ENCODE data around the gene SIN3B. TPM values are rescaled to one million over a fixed set of nuclear protein-coding genes. Genes with fewer than 3 reads are reported as not detected.
A peak's percentile ranks its signal among the peaks of the same experiment; 100 is the strongest.

SIN3B gene
- total and polyA plus RNA-seq, 9 of the 15 experiments (the other 6 are each of a cell fraction or from before 2014, with no cell fraction given) = 0.51 to 34.2 (median 14.3) TPM

DNA sequence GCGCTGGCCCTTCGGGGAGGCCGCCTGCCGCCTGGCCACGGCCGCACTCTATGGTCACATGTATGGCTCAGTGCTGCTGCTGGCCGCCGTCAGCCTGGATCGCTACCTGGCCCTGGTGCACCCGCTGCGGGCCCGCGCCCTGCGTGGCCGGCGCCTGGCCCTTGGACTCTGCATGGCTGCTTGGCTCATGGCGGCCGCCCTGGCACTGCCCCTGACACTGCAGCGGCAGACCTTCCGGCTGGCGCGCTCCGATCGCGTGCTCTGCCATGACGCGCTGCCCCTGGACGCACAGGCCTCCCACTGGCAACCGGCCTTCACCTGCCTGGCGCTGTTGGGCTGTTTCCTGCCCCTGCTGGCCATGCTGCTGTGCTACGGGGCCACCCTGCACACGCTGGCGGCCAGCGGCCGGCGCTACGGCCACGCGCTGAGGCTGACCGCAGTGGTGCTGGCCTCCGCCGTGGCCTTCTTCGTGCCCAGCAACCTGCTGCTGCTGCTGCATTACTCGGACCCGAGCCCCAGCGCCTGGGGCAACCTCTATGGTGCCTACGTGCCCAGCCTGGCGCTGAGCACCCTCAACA is 60.8 kb downstream of the SIN3B start (continued):
- no peak for TF ChIP-seq CTCFL (IDR thresholded peaks at IDR 0.05; ENCODE audit: borderline replicate concordance, insufficient read depth, low read depth, low read length, poor library complexity, severe bottlenecking)
- no peak for TF ChIP-seq CBX2 (IDR thresholded peaks at IDR 0.05; ENCODE audit: insufficient read depth, low read length, poor library complexity, severe bottlenecking)
- peak; percentile 63 for TF ChIP-seq RBBP5 (IDR thresholded peaks at IDR 0.05; ENCODE audit: borderline replicate concordance, insufficient read depth, low read length, poor library complexity, severe bottlenecking)
- TF ChIP-seq BDP1 (IDR thresholded peaks at IDR 0.05; ENCODE audit: insufficient read depth, insufficient read length) = no peak
- no peak for TF ChIP-seq CHD4 (IDR thresholded peaks at IDR 0.05; ENCODE audit: insufficient read depth, insufficient replicate concordance, low read depth, low read length, poor library complexity, severe bottlenecking)
- TF ChIP-seq ZSCAN29 (IDR thresholded peaks at IDR 0.05) = no peak
- no peak for TF ChIP-seq NUFIP1 (IDR thresholded peaks at IDR 0.05; ENCODE audit: partially characterized antibody)
- no peak for TF ChIP-seq TCFL5 (CRISPR knock-in tag; conservative IDR thresholded peaks at IDR 0.05)
- TF ChIP-seq BMI1 (IDR thresholded peaks at IDR 0.05; ENCODE audit: low read length) = no peak
- TF ChIP-seq STAT5A (IDR thresholded peaks at IDR 0.05; ENCODE audit: borderline replicate concordance, low read length) = no peak
- TF ChIP-seq, protein P1, sequence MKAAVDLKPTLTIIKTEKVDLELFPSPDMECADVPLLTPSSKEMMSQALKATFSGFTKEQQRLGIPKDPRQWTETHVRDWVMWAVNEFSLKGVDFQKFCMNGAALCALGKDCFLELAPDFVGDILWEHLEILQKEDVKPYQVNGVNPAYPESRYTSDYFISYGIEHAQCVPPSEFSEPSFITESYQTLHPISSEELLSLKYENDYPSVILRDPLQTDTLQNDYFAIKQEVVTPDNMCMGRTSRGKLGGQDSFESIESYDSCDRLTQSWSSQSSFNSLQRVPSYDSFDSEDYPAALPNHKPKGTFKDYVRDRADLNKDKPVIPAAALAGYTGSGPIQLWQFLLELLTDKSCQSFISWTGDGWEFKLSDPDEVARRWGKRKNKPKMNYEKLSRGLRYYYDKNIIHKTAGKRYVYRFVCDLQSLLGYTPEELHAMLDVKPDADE (conservative IDR thresholded peaks at IDR 0.05; ENCODE audit: control insufficient read depth, low read depth, low read length) = peak; percentile 41; the same call in 1 of the 2 replicates
- TF ChIP-seq ARNT (IDR thresholded peaks at IDR 0.05) = no peak
- TF ChIP-seq TCF3 (CRISPR knock-in tag; IDR thresholded peaks at IDR 0.05) = peak; percentile 51; the same call in 1 of the 2 replicates
- no peak; the same call in 1 of the 2 replicates for TF ChIP-seq NFRKB (IDR thresholded peaks at IDR 0.05; ENCODE audit: low read depth)
- no peak for TF ChIP-seq CREBBP (IDR thresholded peaks at IDR 0.05; ENCODE audit: low read depth, low read length)
- TF ChIP-seq CBFB (CRISPR knock-in tag; IDR thresholded peaks at IDR 0.05) = peak; percentile 97
- TF ChIP-seq NFE2 (IDR thresholded peaks at IDR 0.05; ENCODE audit: low read depth) = no peak
- TF ChIP-seq, protein P2, sequence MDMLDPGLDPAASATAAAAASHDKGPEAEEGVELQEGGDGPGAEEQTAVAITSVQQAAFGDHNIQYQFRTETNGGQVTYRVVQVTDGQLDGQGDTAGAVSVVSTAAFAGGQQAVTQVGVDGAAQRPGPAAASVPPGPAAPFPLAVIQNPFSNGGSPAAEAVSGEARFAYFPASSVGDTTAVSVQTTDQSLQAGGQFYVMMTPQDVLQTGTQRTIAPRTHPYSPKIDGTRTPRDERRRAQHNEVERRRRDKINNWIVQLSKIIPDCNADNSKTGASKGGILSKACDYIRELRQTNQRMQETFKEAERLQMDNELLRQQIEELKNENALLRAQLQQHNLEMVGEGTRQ (CRISPR knock-in tag; IDR thresholded peaks at IDR 0.05) = no peak
- no peak for TF ChIP-seq PTBP1 (IDR thresholded peaks at IDR 0.05; ENCODE audit: low read depth, low read length)
- TF ChIP-seq NR2C2 (CRISPR knock-in tag; IDR thresholded peaks at IDR 0.05) = 0 out of 2 replicates have a peak, but pooled peaks have one; percentile 18
- peak; percentile 86; the same call in 1 of the 2 replicates for TF ChIP-seq NR2C2 (tag; IDR thresholded peaks at IDR 0.05)
- no peak for TF ChIP-seq TAL1 (IDR thresholded peaks at IDR 0.05)
- TF ChIP-seq ZNF408 (CRISPR knock-in tag; IDR thresholded peaks at IDR 0.05; ENCODE audit: low read depth) = no peak
- no peak for TF ChIP-seq CBFA2T2 (conservative IDR thresholded peaks at IDR 0.05)
- TF ChIP-seq CCNT2 (IDR thresholded peaks at IDR 0.05; ENCODE audit: borderline replicate concordance, extremely low read depth, insufficient read length, low read depth, low read length) = peak; percentile 55
- no peak for TF ChIP-seq ZNF165 (CRISPR knock-in tag; IDR thresholded peaks at IDR 0.05; ENCODE audit: borderline replicate concordance)
- peak; percentile 69; the same call in 1 of the 2 replicates for TF ChIP-seq RB1 (IDR thresholded peaks at IDR 0.05; ENCODE audit: low read depth)
